HG03378 (cell line): ENCODE data around the gene CKAP5.

Source experiments
- ATAC-seq: cut with Tn5 transposase; IDR thresholded peaks from one replicate; pipeline ENCODE4 v1.9.1; 2021; ENCODE audit warnings: mild to moderate bottlenecking, moderate library complexity; ENCODE audit not compliant: unreplicated experiment

CKAP5 gene

DNA sequence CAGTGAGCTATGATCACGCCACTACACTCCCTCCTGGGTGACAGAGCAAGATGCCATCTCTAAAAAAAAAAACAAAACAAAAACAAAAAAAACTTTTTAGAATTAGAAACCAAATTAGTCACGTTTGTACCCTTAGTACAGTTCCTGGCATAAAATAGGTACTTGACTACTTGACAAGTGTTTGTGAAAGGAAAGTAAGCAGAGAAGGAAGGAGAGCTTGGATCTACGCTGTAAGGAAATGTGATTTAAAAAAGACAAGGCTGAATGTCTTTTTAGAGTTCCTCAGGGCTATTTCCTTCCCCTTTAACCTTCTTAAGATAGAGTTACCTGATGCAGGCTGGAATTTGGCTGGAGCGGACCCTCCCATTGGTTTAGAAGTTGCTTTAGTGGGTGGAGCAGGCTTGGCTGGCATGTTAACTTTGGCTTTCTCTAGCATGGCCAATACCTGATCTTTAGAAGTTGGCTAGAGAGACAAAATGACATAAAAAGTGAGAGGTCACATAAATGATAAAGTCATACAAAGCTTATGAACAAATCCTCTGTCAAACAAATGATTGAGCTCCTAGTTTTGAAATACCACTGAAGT is 76.4 kb downstream of the CKAP5 start:
- no peak for ATAC-seq

DNA sequence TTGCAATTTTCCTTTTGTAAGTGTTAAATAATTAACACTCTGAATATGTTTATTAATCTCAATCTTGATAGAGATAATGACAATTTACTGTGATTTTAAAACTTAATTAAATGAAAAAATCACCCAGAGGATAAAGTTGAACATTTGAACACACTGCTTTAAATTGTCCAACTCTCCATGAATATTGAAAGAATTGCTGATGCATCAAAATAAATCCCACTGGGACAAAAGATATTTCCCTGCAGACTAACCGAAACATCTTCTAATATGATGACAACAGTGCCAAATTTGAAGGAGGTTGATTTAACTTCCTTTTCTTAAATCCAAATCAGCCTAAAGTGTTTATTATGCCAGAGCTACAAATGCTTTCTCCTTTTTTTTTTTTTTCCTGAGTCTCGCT is 79.4 kb downstream of the CKAP5 start:
- ATAC-seq, result no peak

DNA sequence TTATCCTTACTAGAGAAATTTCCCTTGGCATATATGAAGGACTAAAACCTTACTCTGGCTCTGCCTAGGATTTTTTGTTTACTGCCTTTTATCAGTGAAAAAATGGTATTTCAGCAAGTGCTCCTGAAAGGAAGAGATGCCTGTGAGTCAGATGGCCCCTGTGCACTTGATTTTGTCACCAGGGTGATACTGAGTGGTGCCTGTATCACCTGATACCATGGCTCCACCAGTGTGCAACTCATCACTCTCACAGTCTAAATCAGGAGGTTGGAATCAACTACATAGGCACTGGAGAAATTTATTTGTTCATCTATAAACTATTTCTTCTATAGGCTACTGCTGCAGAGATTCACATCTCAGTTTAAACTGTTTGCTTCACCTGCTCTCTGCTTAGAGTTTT is 83.8 kb downstream of the CKAP5 start:
- ATAC-seq, result no peak

DNA sequence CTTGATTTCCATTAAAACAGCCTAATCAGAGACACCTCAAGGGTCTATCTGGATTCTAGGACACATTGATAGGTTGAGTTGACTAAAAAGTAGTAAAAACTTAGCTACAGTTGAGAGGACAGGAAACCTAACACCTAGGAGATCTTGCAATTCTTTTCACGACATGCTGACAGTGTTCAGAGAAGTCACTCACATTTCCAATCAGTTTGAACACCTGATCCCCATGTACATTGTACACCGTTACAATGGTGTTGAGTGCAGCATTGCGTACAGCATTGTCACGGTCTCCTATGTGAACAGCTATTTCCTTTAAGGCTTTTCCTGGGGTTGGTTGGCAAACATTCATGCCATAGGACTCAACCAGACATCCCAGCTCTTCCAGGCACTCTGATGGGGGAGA is 84.3 kb downstream of the CKAP5 start:
- ATAC-seq, result no peak

DNA sequence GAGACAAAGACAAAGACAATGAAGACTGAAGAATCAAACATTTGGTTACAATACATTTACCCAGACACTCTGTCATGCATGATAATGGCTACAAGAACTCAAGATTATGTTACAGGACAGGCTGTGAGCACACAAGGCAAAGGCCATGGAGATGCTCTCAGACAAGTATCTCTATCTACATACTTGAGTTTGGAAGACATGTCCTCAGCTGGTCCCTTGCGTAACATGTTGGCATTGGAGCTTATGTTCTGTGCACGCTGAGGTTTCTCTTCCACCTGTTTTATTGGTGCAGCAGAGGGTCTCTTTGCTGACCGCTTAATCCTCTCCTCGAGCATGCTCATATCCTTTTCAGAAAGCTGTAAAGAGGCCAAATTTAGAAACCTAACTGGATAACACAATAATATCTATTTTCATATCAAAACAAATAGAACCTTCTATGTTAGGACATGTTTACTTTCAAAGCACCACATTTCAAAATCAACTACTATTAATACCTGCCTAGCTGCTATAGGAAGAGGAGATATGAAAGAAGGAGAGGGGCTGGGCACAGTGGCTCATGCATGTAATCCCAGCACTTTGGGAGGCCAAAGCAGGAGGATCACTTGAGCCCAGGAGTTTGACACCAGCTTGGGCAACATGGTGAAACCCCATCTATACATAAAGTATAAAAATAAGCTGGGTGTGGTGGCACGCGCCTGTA is 85.5 kb downstream of the CKAP5 start:
- ATAC-seq, result no peak

- ATAC-seq, result no peak
Observed at GRCh38 chr11:46759196-46759595, 86.9 kb downstream of the CKAP5 start.

DNA sequence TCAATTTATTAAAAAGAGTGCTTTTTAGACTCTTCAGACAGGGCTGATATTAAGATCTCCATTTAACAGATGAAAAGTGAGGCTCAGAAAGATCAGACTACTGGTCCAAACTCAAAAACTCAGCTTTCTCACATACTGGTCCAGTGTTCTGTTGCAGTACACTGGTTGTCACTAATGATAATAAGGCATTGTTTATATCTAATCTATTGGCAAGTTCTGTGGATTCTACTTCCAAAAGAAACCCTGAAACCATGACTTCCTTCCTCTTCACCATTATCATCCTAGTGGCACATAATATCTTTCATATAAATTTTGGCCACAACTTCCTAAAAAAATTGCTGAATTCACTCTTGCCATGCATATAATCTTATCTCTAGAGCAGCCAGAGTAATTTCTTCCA is 90.1 kb downstream of the CKAP5 start:
- ATAC-seq, result no peak

DNA sequence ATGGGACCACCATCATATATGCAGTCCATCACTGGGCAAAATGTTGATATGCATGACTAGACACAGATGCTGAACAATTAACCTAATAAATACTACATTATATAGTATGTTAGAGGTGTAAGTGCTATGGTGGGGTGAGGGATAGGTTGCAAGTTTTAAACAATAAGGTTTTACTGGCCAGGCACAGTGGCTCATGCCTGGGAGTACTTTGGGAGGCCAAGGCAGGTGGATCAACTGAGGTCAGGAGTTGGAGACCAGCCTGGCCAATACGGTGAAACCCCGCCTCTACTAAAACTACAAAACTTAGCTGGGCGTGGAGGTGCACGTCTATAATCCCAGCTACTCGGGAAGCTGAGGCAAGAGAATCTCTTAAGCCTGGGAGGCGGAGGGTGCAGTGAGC is 98.9 kb downstream of the CKAP5 start:
- ATAC-seq, result no peak

DNA sequence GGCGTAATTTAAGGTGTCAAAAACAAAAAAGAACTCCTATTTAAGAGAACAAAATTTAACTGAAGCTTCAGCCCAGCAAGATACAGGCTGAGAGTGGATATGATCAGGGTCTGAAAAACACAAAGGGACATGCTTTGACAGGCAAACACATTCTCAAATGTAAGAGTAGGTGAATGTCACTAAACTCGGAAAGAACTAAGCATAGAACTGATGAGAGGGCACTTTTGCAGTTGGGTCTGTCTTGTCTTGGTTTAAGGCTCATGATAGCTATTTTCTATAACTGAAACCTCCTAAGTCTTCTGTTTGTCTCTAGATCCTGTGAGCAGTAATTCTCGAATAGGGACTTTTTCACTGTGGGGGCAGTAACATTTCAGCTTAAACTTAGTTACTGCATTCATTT is 100.1 kb downstream of the CKAP5 start:
- ATAC-seq, result no peak

GRCh38 chr11:46745328-46745727 is 100.8 kb downstream of the CKAP5 start:
- ATAC-seq, result no peak

DNA sequence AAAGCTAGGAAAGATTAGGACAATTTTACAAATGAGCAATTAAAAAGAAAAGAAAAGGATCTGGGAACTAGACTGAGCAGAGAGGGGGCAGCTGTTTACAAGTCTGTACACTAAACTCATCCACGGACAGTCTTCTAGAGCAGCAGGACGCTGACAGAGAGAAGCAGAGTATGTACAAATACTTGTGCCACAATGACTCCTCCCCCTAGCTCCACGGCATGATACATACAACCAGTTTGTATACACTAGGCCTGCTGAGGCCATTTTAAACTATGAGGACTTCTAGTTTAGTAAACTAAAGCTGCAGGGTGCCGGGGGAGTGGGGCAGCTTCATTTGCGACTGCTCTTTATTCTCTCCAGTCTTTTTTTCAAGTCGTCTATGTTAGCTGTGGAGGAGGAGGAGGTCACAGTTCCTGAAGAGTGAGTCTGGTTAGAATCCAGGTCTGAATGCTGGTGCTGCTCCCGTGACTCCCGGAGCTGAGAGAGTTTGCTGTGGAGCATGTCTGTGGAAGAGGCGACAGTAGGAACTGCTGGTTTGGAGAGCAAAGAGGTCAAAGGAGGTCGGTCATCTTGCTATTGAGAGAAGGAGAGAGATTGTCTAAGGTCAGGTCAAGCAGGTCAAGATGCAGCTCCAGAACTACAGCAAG is 102.3 kb downstream of the CKAP5 start:
- no peak for ATAC-seq

DNA sequence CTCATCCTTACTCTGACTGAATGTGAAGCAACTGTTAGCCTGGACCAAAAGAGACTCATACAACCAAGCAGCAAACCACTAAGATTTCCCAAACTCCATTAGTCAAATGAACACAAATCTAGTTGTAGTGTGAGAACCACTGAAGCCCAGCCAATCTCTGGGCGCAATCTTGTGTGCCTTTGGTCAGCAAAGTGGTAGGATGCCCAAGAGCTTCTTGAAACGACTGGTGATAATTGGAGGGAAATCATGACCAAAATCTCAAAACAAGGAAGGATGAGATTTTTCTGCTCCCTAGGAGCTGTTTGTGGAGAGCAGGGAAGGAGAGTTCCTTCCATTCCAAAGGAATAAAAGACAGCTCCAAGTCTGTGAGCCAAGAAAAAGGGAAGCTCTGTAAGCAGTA is 103.0 kb downstream of the CKAP5 start:
- ATAC-seq, result no peak

DNA sequence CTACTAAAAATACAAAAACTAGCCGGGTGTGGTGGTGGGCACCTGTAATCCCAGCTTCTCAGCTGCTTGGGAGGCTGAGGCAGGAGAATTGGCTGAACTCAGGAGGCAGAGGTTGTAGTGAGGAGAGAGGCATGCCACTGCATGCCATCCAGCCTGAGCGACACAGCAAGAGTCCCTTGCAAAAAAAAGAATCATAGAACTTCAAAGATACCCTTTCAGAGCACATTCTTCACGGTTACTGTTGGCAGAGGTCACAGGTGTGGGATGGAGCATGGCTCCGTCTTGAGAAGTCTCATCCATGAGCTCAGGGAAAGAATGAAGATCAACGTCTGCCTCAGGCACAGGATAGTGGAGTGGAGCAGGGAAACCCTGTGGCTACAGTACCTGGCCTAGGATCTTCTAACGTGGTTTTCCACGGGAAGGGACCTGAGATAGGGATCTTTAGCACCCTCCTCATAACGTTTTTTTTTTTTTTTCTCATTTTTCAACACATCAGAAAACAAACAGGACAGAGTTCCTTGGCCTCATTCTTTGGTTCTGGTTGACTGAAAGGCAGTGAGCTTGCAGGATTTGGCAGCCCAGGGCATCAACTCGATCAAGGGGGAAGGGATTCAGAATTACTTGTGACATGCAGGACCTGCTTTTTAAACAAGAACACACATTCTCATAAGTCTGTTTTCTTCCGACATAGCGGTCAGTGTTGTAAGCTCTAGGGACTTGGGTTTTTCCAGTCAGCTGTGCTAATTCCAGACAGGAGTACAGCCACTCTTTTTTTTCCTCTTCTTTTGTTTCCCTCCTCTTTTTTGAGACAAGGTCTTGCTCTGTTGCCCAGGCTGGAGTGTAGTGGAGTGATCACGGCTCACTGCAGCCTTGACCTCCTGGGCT is 104.2 kb downstream of the CKAP5 start:
- no peak for ATAC-seq

DNA sequence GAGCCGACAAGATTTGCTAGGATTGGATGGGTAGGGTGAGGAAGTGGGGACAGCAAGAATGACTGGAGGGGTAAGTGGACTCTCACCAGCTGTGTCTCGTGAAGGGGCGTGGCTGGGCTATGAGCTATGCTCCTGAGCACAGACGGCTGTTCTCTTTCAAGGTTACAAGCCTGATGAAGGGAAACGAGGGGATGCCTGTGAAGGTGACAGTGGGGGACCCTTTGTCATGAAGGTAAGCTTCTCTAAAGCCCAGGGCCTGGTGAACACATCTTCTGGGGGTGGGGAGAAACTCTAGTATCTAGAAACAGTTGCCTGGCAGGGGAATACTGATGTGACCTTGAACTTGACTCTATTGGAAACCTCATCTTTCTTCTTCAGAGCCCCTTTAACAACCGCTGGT is 107.2 kb downstream of the CKAP5 start:
- ATAC-seq, result no peak

DNA sequence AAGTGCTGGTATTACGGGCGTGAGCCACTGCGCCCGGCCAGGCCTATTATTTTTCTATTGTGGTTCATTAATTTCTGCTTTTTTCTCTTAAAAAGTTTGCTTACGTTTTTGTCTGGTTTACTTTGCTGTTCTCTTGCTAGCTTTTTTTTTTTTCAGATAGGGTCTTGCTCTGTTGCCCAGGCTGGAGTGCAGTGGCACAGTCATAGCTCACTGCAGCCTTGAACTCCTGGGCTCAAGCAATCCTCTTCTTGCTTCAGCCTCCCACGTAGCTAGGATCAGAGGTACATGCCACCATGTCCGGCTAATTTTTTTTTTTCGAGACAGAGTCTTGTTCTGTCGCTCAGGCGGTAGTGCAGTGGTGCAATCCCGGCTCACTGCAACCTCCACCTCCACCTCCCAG is 108.4 kb downstream of the CKAP5 start:
- no peak for ATAC-seq

- no peak for ATAC-seq
Observed at GRCh38 chr11:46736615-46737014, 109.5 kb downstream of the CKAP5 start.

DNA sequence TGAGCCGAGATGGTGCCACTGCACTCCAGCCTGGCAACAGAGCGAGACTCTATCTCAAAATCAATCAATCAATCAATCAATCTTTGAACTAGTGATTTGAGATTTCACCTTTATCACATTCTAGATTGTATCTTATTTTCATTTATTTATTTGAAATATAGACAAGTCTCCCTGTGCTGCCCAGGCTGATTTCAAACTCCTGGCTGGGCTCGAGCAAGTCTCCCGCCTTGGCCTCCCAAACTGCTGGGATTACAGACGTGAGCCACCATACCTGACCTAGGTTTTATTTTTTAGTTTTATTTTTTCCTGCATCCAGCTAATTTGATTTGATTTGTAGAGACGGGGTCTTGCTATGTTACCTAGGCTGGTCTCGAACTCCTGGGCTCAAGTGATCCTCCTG is 109.9 kb downstream of the CKAP5 start:
- ATAC-seq, result no peak

DNA sequence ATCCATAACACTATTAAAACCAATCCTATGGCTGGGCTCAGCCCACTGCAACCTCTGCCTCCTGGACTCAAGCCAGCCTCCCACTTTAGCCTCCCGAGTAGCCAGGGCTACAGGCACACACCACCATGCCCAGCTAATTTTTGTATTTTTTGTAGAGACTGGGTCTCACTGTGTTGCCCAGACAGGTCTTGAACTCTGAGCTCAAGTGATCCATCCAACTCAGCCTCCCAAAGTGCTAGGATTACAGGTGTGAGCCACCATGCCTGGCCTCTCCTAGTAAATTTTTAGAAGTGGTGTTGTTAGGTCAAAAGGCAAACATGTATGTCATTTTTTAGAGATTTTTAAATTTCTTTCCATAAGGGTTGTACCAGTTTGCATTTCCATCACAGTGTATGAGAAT is 112.8 kb downstream of the CKAP5 start:
- no peak for ATAC-seq

- ATAC-seq, result no peak
Observed at GRCh38 chr11:46731545-46731944, 114.5 kb downstream of the CKAP5 start.

DNA sequence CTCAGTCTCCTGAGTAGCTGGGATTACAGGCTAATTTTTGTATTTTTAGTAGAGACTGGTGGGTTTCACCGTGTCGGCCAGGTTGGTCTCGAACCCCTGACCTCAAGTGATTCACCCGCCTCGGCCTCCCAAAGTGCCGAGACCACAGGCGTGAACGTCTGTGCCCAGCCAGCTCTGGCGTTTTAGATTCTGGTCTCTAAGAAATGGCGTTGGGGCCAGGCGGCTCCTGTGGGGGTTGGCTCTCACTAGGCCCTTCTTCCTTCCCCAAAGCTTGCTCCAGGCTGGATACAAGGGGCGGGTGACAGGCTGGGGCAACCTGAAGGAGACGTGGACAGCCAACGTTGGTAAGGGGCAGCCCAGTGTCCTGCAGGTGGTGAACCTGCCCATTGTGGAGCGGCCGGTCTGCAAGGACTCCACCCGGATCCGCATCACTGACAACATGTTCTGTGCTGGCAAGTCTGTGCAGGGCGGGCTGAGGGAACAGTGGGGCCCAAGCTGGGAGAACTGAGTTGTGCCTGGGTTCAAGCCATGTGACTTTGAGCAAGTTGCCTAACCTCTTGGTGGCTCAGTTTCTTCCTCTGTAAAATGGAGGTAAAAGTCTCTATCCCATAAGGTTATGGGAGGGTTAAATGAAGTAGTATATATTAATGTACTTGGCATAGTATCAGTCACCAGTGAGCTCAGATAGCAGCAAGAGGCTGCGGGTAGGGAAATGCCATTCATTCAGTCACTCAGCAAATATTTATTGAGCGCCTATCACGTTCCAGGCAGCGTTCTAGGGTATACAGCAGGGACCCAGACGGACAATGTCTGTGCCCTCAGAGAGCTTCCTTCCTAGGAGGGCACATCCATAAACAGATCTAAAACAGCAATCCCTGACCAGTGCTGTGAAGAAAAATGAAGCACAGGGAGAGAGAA is 116.7 kb downstream of the CKAP5 start:
- no peak for ATAC-seq

DNA sequence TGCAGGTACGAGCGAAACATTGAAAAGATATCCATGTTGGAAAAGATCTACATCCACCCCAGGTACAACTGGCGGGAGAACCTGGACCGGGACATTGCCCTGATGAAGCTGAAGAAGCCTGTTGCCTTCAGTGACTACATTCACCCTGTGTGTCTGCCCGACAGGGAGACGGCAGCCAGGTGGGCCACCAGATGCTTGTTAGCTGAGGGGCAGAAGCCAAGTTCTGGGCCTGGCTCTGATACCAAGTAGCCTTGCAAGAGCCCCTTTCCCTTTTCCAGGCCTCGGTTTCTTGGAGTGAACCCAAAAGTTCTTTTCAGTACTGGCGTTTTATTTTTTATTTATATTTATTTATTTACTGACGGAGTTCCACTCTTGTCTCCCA is 117.4 kb downstream of the CKAP5 start:
- ATAC-seq, result no peak
